ENCODE data around the gene NPC1.
"Not testable (repeated sequence)": the region's sequence is repeated elsewhere in the genome, so short reads cannot be mapped to it uniquely, and the experiment has no call there.

Gene NPC1

DNA sequence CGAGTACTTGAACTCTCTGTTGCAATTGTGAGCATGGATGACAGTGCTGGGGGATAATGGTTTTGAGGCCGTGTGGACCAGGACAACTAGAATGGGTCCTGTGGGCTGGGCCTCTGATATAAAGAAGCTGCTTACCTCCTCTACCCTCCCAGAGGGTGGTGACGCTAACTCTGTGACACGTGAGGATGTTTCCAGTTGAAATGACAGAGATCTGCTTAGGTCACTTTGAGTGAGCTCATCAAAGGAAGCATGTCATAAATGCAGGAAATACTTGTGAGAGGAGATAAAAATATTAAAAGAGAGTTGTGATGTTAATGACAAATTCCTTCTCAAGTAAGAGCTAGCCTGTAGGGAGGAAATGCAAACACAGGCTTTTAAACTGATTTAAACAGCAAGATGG, 66.6 kb downstream of the NPC1 start:
- DNase-seq (ENCODE audit: low read depth), result no peak
- no peak overlapping the region for H3K4me3 ChIP-seq (ENCODE audit: low read depth, low read length)
- TF ChIP-seq, protein P1, sequence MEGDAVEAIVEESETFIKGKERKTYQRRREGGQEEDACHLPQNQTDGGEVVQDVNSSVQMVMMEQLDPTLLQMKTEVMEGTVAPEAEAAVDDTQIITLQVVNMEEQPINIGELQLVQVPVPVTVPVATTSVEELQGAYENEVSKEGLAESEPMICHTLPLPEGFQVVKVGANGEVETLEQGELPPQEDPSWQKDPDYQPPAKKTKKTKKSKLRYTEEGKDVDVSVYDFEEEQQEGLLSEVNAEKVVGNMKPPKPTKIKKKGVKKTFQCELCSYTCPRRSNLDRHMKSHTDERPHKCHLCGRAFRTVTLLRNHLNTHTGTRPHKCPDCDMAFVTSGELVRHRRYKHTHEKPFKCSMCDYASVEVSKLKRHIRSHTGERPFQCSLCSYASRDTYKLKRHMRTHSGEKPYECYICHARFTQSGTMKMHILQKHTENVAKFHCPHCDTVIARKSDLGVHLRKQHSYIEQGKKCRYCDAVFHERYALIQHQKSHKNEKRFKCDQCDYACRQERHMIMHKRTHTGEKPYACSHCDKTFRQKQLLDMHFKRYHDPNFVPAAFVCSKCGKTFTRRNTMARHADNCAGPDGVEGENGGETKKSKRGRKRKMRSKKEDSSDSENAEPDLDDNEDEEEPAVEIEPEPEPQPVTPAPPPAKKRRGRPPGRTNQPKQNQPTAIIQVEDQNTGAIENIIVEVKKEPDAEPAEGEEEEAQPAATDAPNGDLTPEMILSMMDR (IDR thresholded peaks at IDR 0.05; ENCODE audit: control insufficient read depth, extremely low read depth, insufficient read depth), result no peak

DNA sequence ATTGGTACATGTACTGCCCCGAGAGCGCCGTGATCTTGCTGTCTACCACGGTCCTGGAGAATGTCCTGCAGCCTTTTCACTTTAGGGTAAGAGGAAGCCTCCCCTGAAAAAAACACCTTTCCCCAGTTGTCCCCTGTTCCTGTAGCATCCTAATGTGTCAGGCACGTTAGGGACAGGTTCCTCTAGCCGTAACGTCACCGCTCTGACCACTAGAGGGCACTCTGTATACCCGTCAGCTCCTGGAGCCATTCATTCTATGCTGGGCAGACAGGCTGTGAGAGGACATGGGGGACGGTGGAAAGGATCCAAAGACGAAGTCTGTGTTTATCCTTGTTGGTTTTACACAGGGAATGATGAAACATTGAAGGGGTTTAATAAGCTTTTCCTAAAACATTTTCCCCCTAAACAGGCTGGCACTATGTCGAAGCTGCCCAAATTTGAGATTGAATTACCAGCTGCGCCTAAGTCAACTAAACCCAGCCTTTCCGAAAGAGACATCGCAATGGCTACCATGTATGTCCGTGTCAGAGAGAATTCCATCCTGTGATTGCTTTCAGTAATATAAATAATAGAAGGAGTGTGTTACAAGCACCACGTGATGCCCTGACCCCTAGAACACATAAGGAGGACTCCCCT, 70.3 kb downstream of the NPC1 start:
- TF ChIP-seq, protein P1 (IDR thresholded peaks at IDR 0.05; ENCODE audit: control insufficient read depth, extremely low read depth, insufficient read depth), result peak; percentile 99
- no peak overlapping the region for H3K4me3 ChIP-seq (ENCODE audit: low read depth, low read length)
- no peak for DNase-seq (ENCODE audit: low read depth)

DNA sequence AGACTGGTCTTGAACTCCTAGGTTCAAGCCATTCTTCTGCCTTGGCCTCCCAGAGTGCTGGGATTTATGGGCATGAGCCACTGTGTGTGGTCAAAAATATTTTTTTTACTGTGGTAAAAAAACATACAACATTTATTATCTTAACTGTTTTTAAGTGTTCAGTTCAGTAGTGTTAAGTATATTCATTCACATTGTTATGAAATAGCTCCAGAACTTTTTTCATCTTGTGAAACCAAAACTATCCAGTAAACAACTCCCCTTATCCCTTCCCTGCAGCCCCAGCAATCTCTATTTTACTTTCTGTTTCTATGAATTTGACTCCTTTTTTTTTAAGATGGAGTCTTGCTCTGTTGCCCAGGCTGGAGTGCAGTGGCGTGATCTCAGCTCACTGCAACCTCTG, 73.7 kb downstream of the NPC1 start:
- TF ChIP-seq, protein P1 (IDR thresholded peaks at IDR 0.05; ENCODE audit: control insufficient read depth, extremely low read depth, insufficient read depth), result no peak
- H3K4me3 ChIP-seq (ENCODE audit: low read depth, low read length), result no peak overlapping the region
- no peak for DNase-seq (ENCODE audit: low read depth)

DNA sequence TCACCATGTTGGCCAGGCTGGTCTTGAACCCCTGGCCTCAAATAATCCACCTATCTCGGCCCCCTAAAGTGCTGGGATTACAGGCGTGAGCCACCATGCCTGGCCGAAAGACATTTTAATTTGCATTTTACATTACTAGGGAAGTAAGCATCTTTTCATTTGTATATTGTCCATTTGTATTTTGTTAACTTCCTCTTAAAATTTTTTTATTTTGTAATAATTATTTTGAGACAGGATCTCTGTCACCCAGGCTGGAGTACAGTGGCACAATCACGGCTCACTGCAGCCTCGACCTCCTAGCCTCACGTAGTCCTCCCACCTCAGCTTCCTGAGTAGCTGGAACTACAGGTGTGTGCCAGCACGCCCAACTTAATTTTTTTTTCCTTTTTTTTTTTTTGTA, 74.1 kb downstream of the NPC1 start:
- not testable (repeated sequence) for DNase-seq (ENCODE audit: low read depth); H3K4me3 ChIP-seq (ENCODE audit: low read depth, low read length)

DNA sequence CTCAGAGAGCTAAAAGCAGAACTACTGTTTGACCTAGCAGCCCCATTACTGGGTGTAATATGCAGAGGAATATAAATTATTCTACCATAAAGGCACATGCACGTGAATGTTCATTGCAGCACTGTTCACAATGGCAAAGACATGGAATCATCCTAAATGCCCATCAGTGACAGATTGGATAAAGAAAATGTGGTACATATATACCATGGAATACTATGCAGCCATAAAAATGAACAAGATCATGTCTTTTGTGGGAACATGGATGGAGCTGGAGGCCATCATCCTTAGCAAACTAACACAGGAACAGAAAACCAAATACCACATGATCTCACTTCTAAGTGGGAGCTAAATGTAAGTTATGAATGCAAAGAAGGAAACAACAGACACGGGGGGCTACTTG, 75.4 kb downstream of the NPC1 start:
- DNase-seq (ENCODE audit: low read depth); H3K4me3 ChIP-seq (ENCODE audit: low read depth, low read length): not testable (repeated sequence)

DNA sequence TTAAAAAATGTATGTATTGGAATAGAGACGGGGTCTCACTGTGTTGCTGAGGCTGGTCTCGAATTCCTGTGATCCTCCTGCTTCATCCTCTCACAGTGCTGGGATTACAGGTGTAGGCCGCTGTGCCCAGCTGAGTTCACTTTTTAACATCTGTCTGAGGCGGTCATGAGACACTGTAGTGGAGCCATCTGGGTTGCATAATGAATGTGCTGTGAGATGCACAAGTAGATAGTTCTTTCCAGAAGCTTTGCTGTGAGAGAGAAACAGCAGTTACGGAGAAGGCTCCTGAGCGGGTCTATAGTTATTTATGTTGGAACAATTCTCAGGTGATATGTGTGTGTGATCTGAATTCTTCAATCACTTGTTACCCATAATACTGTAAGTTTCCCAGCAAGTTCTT, 79.9 kb downstream of the NPC1 start:
- no peak for DNase-seq (ENCODE audit: low read depth)
- H3K4me3 ChIP-seq (ENCODE audit: low read depth, low read length), result no peak overlapping the region
- TF ChIP-seq, protein P1 (IDR thresholded peaks at IDR 0.05; ENCODE audit: control insufficient read depth, extremely low read depth, insufficient read depth), result no peak

DNA sequence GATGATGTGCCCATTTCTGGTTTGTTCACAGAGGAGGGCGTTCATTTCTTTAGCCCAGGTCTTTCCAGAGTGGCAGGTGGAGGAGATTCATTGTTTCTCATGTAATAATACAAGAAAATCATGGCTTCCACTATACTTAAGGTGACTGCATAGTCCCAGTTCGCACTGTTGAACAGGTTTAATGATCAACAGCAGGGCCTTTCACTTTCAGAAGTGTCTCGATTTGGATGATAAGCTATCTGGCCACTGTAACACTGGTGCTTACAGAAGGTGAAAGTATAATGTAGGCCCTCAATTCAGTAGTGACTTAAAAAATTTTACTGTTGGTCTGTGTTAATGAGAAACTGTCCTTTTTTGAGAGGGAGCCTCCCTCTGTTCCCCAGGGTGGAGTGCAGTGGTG, 81.6 kb downstream of the NPC1 start:
- TF ChIP-seq, protein P1 (IDR thresholded peaks at IDR 0.05; ENCODE audit: control insufficient read depth, extremely low read depth, insufficient read depth), result no peak
- DNase-seq (ENCODE audit: low read depth), result no peak

DNA sequence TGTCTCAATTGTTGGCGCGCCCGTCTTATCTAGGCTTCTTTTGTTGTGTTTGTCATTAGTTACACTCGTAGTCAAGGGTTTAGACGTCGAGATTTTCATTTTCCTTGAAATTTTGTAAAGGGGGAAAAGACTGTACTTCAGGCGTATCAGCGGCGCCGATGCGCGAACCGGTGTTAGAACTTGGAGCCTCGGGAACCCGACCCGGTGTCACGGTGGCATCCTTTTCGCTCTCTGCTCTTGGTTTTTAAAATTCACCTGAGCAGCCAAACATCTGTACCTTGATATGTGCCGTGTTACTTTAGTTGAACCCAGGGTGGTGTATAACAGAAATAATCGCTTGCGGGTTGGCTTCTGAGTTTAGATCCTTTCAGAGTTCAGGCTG, 82.4 kb downstream of the NPC1 start:
- TF ChIP-seq, protein P1 (IDR thresholded peaks at IDR 0.05; ENCODE audit: control insufficient read depth, extremely low read depth, insufficient read depth), result no peak
- H3K4me3 ChIP-seq (ENCODE audit: low read depth, low read length), result peak overlapping the region; percentile 59
- no peak for DNase-seq (ENCODE audit: low read depth)

More for the DNA sequence above, 81.6 kb downstream of the NPC1 start:
- peak overlapping the region; percentile 59 for H3K4me3 ChIP-seq (ENCODE audit: low read depth, low read length)
